ENCODE measurements around the gene TIAM2.
"Not testable (repeated sequence)": the region's sequence is repeated elsewhere in the genome, so short reads cannot be mapped to it uniquely, and the experiment has no call there.

The TIAM2 gene

GRCh38 chr6:155106456-155107115 lies 111.5 kb downstream of the TIAM2 start:
- DNase-seq: no peak

- DNase-seq: no peak
Observed at GRCh38 chr6:155107432-155108069, 112.4 kb downstream of the TIAM2 start.

GRCh38 chr6:155108070-155108820 lies 113.1 kb downstream of the TIAM2 start:
- DNase-seq: no peak

GRCh38 chr6:155110721-155111120 lies 115.6 kb downstream of the TIAM2 start:
- no peak for DNase-seq

GRCh38 chr6:155112757-155113156 lies 117.6 kb downstream of the TIAM2 start:
- no peak for DNase-seq

- no peak for DNase-seq
Observed at GRCh38 chr6:155115893-155116570, 120.9 kb downstream of the TIAM2 start.

DNA sequence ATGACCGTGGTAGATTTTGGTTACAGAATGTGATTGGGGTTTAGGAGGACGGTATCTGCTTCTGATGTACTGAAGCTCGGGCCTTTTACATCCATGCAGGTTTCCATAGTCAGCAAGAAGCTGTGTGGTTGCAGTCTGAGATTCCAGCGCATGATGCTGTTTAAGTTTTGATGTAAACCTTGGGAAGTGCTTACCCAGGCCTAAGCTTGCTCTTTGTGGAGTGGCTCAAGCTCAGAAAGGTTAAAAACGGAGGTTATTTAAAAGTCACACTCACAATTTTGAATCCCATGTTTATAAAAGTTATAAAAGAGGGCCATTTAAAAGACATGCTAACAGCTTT lies 121.4 kb downstream of the TIAM2 start:
- no peak for DNase-seq

GRCh38 chr6:155117256-155117655 lies 122.1 kb downstream of the TIAM2 start:
- no peak for DNase-seq

DNA sequence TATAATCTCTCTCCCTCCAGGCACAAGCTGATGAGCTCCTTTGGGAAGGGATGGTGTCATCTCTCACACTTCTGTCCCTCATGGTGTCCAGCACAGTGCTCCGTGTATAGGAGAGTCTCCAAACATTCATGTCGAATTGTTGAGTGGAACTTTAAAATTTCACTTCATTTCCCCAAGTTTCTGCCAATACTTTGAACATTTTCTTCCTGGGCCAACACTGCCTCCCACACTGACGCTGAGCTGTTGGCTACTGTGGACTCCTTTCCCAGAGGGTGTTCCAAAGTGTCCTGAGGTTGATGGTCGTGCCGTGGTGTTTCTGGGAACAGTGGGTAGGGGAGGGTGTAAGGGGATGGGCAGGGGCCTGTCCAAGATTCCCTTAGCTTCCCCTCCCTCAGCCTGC lies 122.7 kb downstream of the TIAM2 start:
- no peak for DNase-seq

- DNase-seq: not testable (repeated sequence)
Observed at GRCh38 chr6:155119201-155119600, 124.1 kb downstream of the TIAM2 start.

GRCh38 chr6:155120034-155120433 lies 124.9 kb downstream of the TIAM2 start:
- no peak for DNase-seq

GRCh38 chr6:155121294-155121693 lies 126.2 kb downstream of the TIAM2 start:
- DNase-seq: no peak

DNA sequence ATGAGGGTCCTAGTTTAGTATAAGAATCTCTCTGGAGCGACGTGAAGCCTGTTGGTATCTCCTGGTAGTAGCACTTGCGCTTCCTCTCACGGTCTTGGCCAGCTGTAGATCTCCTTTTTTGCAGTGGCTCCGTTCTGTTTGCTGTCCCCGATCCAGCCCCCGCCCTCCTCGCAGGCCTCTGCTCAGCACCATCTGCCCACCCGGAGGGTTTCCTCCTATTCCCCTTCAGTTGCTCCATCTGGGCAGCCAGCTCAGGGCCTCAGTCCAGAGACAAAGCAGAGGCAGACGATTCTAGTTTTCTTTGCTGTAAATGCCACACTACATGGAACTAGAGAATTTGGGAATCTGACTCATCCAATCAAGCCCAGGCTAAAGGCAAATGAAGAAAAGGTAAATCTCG lies 126.6 kb downstream of the TIAM2 start:
- no peak for DNase-seq

GRCh38 chr6:155122199-155122950 lies 127.3 kb downstream of the TIAM2 start:
- no peak for DNase-seq

- DNase-seq: no peak
Observed at GRCh38 chr6:155123520-155123919, 128.4 kb downstream of the TIAM2 start.

DNA sequence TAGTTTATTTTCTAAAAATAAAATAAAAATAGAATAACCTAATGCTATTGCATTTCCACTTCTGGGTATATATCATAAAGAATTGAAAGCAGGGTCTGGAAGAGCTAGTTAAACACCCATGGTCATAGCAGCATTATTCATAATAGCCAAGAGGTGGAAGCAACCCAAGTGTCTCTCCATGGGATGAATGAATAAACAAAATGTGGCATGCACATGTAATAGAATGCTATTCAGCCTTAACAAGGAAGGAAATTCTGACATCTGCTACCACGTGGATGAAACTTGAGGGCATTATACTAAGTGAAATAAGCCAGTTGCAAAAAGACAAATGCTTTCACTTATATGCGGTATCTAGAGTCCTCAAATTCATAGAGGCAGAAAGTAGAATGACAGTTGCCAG lies 130.8 kb downstream of the TIAM2 start:
- no peak for DNase-seq

DNA sequence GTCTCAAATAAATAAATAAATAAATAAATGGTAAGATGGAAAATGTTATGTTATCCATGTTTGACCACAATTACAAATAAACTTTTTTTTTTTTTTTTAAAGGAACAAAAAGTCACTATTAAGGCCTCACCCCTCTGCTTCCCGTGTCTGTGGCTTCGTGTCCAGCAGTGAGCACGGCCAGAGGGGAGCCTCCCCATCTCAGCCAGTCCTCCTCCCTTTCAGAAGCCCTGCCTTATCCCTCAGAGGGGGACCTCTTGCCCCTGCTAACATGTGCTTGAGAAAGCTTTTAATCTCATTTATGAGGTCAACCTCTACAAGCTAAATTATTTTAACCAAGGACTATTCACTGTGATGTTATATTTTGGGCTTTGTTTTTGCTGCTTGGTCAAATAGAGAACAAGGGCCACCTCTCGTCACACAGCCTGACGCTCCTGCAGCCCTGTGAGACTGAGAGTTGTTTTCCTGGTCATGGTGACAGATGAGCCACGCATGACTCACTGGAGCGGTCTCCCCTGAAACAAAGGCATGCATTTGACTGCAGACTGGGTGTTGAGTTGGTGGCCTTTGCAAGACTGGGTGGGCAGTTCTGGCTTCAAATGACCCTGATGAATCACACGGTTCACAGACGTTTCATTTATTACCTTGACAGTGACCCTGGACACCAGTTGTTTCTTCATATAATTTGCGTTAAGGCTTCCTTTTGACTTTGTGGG lies 131.8 kb downstream of the TIAM2 start:
- peak; percentile 82 for DNase-seq

DNA sequence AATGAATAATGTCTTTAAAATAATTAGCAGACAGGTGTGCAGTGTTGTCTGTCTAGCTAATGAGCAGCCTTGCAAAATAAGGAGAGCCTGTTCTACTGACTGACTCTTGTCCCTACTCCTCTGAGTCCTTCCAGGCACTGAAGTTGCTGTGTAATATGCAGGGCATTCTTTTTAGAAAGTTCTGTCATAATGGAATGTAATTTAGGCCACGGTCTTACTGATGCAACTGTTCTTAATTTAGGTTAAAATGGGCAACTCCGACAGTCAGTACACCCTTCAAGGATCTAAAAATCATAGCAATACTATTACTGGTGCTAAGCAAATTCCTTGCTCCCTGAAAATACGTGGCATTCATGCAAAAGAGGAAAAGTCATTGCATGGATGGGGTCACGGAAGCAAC lies 133.9 kb downstream of the TIAM2 start:
- no peak for DNase-seq

- DNase-seq: no peak
Observed at GRCh38 chr6:155129744-155130143, 134.6 kb downstream of the TIAM2 start.

- no peak for DNase-seq
Observed at GRCh38 chr6:155130161-155130853, 135.2 kb downstream of the TIAM2 start.

GRCh38 chr6:155132617-155133016 lies 137.5 kb downstream of the TIAM2 start:
- no peak for DNase-seq

DNA sequence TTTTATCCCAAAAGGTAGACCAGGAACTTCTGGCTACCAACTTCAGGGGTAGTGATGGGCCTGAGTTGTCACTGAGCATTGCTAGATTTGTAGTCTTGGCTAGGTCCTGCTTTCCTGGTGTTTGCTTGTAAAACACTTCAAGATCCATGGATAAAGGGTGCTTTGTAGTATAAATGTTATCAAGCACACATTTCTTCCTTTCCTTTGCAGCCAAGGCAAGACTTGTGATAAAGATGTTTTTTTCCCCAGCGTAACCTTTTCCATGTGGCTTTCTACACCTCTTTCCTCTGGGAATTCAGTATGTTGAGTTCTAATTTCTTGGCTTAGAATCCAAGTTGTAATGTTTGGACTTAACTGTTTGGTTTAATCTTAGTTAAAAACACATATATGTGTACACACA lies 145.9 kb downstream of the TIAM2 start:
- DNase-seq: no peak
